ENCODE measurements around the gene FDXR.

GRCh38 chr17:74864297-74864865 is 8.4 kb downstream of the FDXR start:
- TF ChIP-seq CTCF (IDR thresholded peaks at IDR 0.05; ENCODE audit: insufficient read depth, low read length) (no peak), POLR2AphosphoS5 (IDR thresholded peaks at IDR 0.05; ENCODE audit: low read depth) (no peak), GABPA (IDR thresholded peaks at IDR 0.05; ENCODE audit: low read depth) (no peak), REST (IDR thresholded peaks at IDR 0.05; ENCODE audit: insufficient replicate concordance, low read depth) (no peak)
